HuH-7.5 (cell line): ENCODE data around the gene PAK1IP1.
A peak's percentile ranks its signal among the peaks of the same experiment; 100 is the strongest.
"Not testable (repeated sequence)": the region's sequence is repeated elsewhere in the genome, so short reads cannot be mapped to it uniquely, and the experiment has no call there.

Experiments used
- DNase-seq: peaks from one replicate; pipeline ENCODE4 v3.0.0; 2011; ENCODE audit warnings: low spot score

The PAK1IP1 gene

GRCh38 chr6:10694302-10695085 lies at the start of gene PAK1IP1, which contains the start of gene C6orf52:
Gene PAK1IP1 (plus strand): TSS chr6:10694972. CDS start chr6:10694986, 14 bp downstream.
Gene C6orf52 (minus strand): TSS chr6:10694616. CDS start chr6:10687550, 7,066 bp downstream.
- DNase-seq = peak; percentile 63

- DNase-seq = no peak
Observed at GRCh38 chr6:10655508-10656055, 39.2 kb upstream of the PAK1IP1 start.

- DNase-seq = no peak
Observed at GRCh38 chr6:10658910-10659698, 35.7 kb upstream of the PAK1IP1 start.

GRCh38 chr6:10659699-10660348 lies 34.9 kb upstream of the PAK1IP1 start:
- DNase-seq = no peak

GRCh38 chr6:10660431-10661191 lies 34.2 kb upstream of the PAK1IP1 start:
- not testable (repeated sequence) for DNase-seq

- no peak for DNase-seq
Observed at GRCh38 chr6:10662207-10662606, 32.6 kb upstream of the PAK1IP1 start.

GRCh38 chr6:10662742-10663141 lies 32.0 kb upstream of the PAK1IP1 start:
- DNase-seq = no peak

GRCh38 chr6:10665595-10665994 lies 29.2 kb upstream of the PAK1IP1 start:
- DNase-seq = not testable (repeated sequence)

- no peak for DNase-seq
Observed at GRCh38 chr6:10668126-10668917, 26.4 kb upstream of the PAK1IP1 start.

- no peak for DNase-seq
Observed at GRCh38 chr6:10676403-10676802, 18.4 kb upstream of the PAK1IP1 start.

- no peak for DNase-seq
Observed at GRCh38 chr6:10678456-10678855, 16.3 kb upstream of the PAK1IP1 start.

GRCh38 chr6:10681795-10682194 lies 13.0 kb upstream of the PAK1IP1 start:
- no peak for DNase-seq

- DNase-seq = no peak
Observed at GRCh38 chr6:10682355-10682988, 12.3 kb upstream of the PAK1IP1 start.

GRCh38 chr6:10684618-10685017 lies 10.2 kb upstream of the PAK1IP1 start:
- DNase-seq = no peak

GRCh38 chr6:10685092-10685915 lies 9.5 kb upstream of the PAK1IP1 start:
- no peak for DNase-seq

GRCh38 chr6:10686901-10687300 lies 7.9 kb upstream of the PAK1IP1 start:
- DNase-seq = no peak

- DNase-seq = no peak
Observed at GRCh38 chr6:10687582-10687981, 7.2 kb upstream of the PAK1IP1 start.

- DNase-seq = no peak
Observed at GRCh38 chr6:10690651-10691445, 3.9 kb upstream of the PAK1IP1 start.
